WTC11 (cell line): ENCODE data around the gene HOXC11. TPM values are rescaled to one million over a fixed set of nuclear protein-coding genes. Genes with fewer than 3 reads are reported as not detected.

Experiments
- ATAC-seq: fragments of 200-7000 bp; cut with Tn5 transposase; 2 replicates; pipeline ENCODE4 v1.10.0; 2021; ENCODE audit warnings: mild to moderate bottlenecking, moderate library complexity
- CTCF ChIA-PET: fragments of 300-600 bp; sonication (Branson Sonifier 250); formaldehyde crosslinking; loops from one replicate; lab custom pipeline; 2021; ENCODE audit warnings: antibody characterized with exemption; lab: Charles Lee
- POLR2A ChIA-PET: fragments of 350-600 bp; sonication (Branson Sonifier 250); formaldehyde crosslinking; loops from one replicate; lab custom pipeline; 2021; ENCODE audit warnings: antibody characterized with exemption; lab: Charles Lee
- DNase-seq: peaks from one replicate; pipeline ENCODE4 v3.0.0; 2021; ENCODE audit warnings: low spot score
- H3K27ac Mint-ChIP-seq: 2 replicates; pipeline ENCODE4 v1.8.0; 2021; ENCODE audit warnings: mixed read lengths
- H3K27me3 Mint-ChIP-seq: 2 replicates; pipeline ENCODE4 v1.8.0; 2021; ENCODE audit warnings: low read depth, mild to moderate bottlenecking, moderate library complexity, mixed read lengths
- H3K36me3 Mint-ChIP-seq: 2 replicates; pipeline ENCODE4 v1.8.0; 2021; ENCODE audit warnings: mixed read lengths
- H3K4me1 Mint-ChIP-seq: 2 replicates; pipeline ENCODE4 v1.8.0; 2022; ENCODE audit warnings: mixed read lengths
- H3K4me3 Mint-ChIP-seq: 2 replicates; pipeline ENCODE4 v1.8.0; 2021; ENCODE audit warnings: mild to moderate bottlenecking, moderate library complexity, mixed read lengths
- H3K9me3 Mint-ChIP-seq: 2 replicates; pipeline ENCODE4 v1.8.0; 2021; ENCODE audit warnings: mixed read lengths
- ATF2 ChIP-seq: sonication (generic); formaldehyde crosslinking; IDR thresholded peaks from 2 replicates; pipeline ENCODE4 v1.8.1; 2022; ENCODE audit warnings: low read depth, missing genetic modification reagents, borderline replicate concordance
- HMGA2 ChIP-seq: fragments of 250-450 bp; sonication (Bioruptor Pico); IDR thresholded peaks from 2 replicates; pipeline ENCODE4 v1.4.0; 2021; ENCODE audit warnings: mild to moderate bottlenecking, moderate library complexity
- JAZF1 ChIP-seq: fragments of 250-450 bp; sonication (Bioruptor Pico); IDR thresholded peaks from 2 replicates; pipeline ENCODE4 v1.9.0; 2021; ENCODE audit warnings: moderate library complexity, mild to moderate bottlenecking, inconsistent platforms
- MAX ChIP-seq: sonication (generic); formaldehyde crosslinking; IDR thresholded peaks from 2 replicates; pipeline ENCODE4 v1.8.0; 2022; ENCODE audit warnings: mild to moderate bottlenecking, missing genetic modification reagents
- NFE2L1 ChIP-seq: sonication (generic); formaldehyde crosslinking; IDR thresholded peaks from 2 replicates; pipeline ENCODE4 v1.8.1; 2023; ENCODE audit warnings: missing genetic modification reagents
- NFYB ChIP-seq: sonication (generic); formaldehyde crosslinking; conservative IDR thresholded peaks from 2 replicates; pipeline ENCODE4 v1.8.0; 2022; ENCODE audit warnings: low read depth, missing genetic modification reagents
- NR2C2 ChIP-seq: sonication (generic); formaldehyde crosslinking; IDR thresholded peaks from 2 replicates; pipeline ENCODE4 v1.8.0; 2022; ENCODE audit warnings: mild to moderate bottlenecking, missing genetic modification reagents
- PRRX2 ChIP-seq: fragments of 250-450 bp; sonication (Bioruptor Pico); IDR thresholded peaks from 2 replicates; pipeline ENCODE4 v1.8.0; 2021; ENCODE audit warnings: mild to moderate bottlenecking
- SMAD4 ChIP-seq: sonication (generic); formaldehyde crosslinking; IDR thresholded peaks from 2 replicates; pipeline ENCODE4 v1.8.0; 2022; ENCODE audit warnings: mild to moderate bottlenecking, missing genetic modification reagents
- SP1 ChIP-seq: sonication (generic); formaldehyde crosslinking; conservative IDR thresholded peaks from 2 replicates; pipeline ENCODE4 v1.8.1; 2022; ENCODE audit warnings: missing genetic modification reagents
- ZNF121 ChIP-seq: sonication (generic); formaldehyde crosslinking; IDR thresholded peaks from 2 replicates; pipeline ENCODE4 v1.8.0; 2023; ENCODE audit warnings: missing genetic modification reagents
- ZNF232 ChIP-seq: sonication (generic); formaldehyde crosslinking; IDR thresholded peaks from 2 replicates; pipeline ENCODE4 v1.8.0; 2022; ENCODE audit warnings: mild to moderate bottlenecking, missing genetic modification reagents
- ZNF263 ChIP-seq: sonication (generic); formaldehyde crosslinking; IDR thresholded peaks from 2 replicates; pipeline ENCODE4 v1.8.1; 2022; ENCODE audit warnings: low read depth, mild to moderate bottlenecking, moderate library complexity, missing genetic modification reagents
- ZNF317 ChIP-seq: sonication (generic); formaldehyde crosslinking; IDR thresholded peaks from 2 replicates; pipeline ENCODE4 v1.8.1; 2023; ENCODE audit warnings: low read depth, mild to moderate bottlenecking, moderate library complexity, missing genetic modification reagents, borderline replicate concordance
- ZNF512 ChIP-seq: sonication (generic); formaldehyde crosslinking; IDR thresholded peaks from 2 replicates; pipeline ENCODE4 v1.8.1; 2022; ENCODE audit warnings: missing genetic modification reagents, borderline replicate concordance
- ZNF671 ChIP-seq: fragments of 250-450 bp; sonication (Bioruptor Pico); IDR thresholded peaks from 2 replicates; pipeline ENCODE4 v1.8.0; 2021; ENCODE audit warnings: mild to moderate bottlenecking
- total RNA-seq: library from RNA; stranded (reverse); gene quantifications from 3 replicates; pipeline ENCODE4 v1.2.3, GENCODE V29; 2021
- TF ChIP-seq, protein P1 (sequence below): sonication (generic); formaldehyde crosslinking; IDR thresholded peaks from 2 replicates; pipeline ENCODE4 v1.8.1; 2023; ENCODE audit warnings: mild to moderate bottlenecking, moderate library complexity, missing genetic modification reagents
- TF ChIP-seq, protein P2 (sequence below): sonication (generic); formaldehyde crosslinking; IDR thresholded peaks from 2 replicates; pipeline ENCODE4 v1.8.0; 2022; ENCODE audit warnings: missing genetic modification reagents
- TF ChIP-seq, protein P3 (sequence below): sonication (generic); formaldehyde crosslinking; IDR thresholded peaks from 2 replicates; pipeline ENCODE4 v1.8.1; 2022; ENCODE audit warnings: mild to moderate bottlenecking, moderate library complexity, missing genetic modification reagents
- TF ChIP-seq, protein P4 (sequence below): sonication (generic); formaldehyde crosslinking; IDR thresholded peaks from 2 replicates; pipeline ENCODE4 v1.8.0; 2022; ENCODE audit warnings: mild to moderate bottlenecking, missing genetic modification reagents

The HOXC11 gene
- total RNA-seq, 1 experiment from 2014 or later, result not detected

DNA sequence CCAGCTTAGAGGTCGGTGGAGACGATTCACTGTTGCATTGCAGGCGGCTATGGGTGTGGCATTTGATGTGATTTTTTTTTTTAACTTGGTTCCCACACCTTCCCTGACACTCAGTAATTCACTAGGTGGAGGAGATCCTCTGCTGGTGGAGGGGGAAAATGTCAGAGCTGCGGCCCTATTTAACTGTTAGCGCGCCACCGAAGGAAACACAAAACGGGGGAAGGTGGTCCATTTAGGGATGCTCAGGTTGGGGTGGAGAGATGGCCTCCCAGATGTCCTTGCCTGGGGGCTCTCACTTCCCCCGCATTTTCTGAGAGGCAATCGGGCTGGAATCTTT, 22.5 kb upstream of the HOXC11 start (continued):
- TF ChIP-seq, protein P1, sequence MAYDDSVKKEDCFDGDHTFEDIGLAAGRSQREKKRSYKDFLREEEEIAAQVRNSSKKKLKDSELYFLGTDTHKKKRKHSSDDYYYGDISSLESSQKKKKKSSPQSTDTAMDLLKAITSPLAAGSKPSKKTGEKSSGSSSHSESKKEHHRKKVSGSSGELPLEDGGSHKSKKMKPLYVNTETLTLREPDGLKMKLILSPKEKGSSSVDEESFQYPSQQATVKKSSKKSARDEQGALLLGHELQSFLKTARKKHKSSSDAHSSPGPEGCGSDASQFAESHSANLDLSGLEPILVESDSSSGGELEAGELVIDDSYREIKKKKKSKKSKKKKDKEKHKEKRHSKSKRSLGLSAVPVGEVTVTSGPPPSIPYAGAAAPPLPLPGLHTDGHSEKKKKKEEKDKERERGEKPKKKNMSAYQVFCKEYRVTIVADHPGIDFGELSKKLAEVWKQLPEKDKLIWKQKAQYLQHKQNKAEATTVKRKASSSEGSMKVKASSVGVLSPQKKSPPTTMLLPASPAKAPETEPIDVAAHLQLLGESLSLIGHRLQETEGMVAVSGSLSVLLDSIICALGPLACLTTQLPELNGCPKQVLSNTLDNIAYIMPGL (CRISPR knock-in tag), result no peak
- TF ChIP-seq ZNF671, result no peak
- no peak for TF ChIP-seq JAZF1
- no peak for TF ChIP-seq MAX (CRISPR knock-in tag)
- no peak for TF ChIP-seq PRRX2
- no peak for TF ChIP-seq ATF2 (CRISPR knock-in tag)
- TF ChIP-seq ZNF121 (CRISPR knock-in tag), result no peak
- no peak for TF ChIP-seq HMGA2 (CRISPR knock-in tag)
- TF ChIP-seq ZNF232 (CRISPR knock-in tag), result no peak
- no peak for TF ChIP-seq NR2C2 (CRISPR knock-in tag)
- TF ChIP-seq ZNF263, result no peak

DNA sequence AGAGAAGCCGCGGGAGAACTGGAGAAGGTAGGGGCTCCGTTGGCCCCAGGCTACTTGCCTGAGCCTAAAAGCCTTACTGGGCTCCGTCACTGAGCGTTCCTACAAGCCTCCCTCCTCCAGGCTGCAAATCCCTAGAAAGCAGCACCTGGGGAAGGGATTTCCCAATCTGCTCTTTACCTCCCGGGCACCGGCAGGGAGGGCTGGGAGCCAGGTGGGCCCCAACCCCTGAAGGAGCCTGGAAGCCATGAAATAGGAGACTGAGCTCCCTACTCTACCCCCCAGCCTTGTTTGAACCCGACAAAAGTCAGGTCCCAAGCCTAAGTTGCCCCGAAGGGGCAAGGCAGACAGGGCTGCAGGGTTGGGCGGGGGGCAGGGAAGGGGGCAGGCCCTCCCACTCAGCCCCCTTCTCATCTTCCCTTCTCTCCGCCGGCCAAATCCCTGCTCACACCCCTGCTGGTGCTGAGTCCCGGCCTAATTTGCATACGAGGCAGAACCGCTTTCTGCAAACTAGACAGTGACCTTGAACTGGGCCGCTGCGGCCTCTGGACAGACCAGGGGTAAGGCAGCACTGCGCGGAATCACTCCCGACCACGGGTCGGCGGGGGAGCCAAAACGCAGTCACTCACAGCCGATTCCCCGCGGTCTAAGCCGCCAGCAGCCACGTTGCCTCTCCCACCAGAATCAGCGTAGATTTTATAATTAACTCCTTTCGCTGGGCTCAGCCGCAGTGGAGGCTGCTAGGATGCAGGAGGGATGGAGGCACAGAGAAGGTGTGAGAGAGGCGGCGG, 21.9 kb upstream of the HOXC11 start:
- CTCF ChIA-PET, result interaction anchor here (0.6 to 4.9 kb wide), 9 partner anchors 11 to 205 kb away, joined by 3 to 26 read pairs (median 10); partner anchors contain the start of genes HOXC10 and HOXC5
- Mint-ChIP-seq H3K9me3 (no peaks in the 10 kb centered on the region), H3K4me1 (peaks cover 26% of the 10 kb centered on the region), H3K27me3 (peaks cover 100% of the 10 kb centered on the region), H3K27ac (no peak overlapping the region), H3K4me3 (no peak overlapping the region), H3K36me3 (no peaks in the 10 kb centered on the region)
- DNase-seq (no peak), ATAC-seq (no peak)
- POLR2A ChIA-PET, result interaction anchor here (1.6 kb wide), 1 partner anchor 13 kb away, joined by 4 read pairs; the partner anchor contains the start of gene HOXC13
- TF ChIP-seq, protein P2, sequence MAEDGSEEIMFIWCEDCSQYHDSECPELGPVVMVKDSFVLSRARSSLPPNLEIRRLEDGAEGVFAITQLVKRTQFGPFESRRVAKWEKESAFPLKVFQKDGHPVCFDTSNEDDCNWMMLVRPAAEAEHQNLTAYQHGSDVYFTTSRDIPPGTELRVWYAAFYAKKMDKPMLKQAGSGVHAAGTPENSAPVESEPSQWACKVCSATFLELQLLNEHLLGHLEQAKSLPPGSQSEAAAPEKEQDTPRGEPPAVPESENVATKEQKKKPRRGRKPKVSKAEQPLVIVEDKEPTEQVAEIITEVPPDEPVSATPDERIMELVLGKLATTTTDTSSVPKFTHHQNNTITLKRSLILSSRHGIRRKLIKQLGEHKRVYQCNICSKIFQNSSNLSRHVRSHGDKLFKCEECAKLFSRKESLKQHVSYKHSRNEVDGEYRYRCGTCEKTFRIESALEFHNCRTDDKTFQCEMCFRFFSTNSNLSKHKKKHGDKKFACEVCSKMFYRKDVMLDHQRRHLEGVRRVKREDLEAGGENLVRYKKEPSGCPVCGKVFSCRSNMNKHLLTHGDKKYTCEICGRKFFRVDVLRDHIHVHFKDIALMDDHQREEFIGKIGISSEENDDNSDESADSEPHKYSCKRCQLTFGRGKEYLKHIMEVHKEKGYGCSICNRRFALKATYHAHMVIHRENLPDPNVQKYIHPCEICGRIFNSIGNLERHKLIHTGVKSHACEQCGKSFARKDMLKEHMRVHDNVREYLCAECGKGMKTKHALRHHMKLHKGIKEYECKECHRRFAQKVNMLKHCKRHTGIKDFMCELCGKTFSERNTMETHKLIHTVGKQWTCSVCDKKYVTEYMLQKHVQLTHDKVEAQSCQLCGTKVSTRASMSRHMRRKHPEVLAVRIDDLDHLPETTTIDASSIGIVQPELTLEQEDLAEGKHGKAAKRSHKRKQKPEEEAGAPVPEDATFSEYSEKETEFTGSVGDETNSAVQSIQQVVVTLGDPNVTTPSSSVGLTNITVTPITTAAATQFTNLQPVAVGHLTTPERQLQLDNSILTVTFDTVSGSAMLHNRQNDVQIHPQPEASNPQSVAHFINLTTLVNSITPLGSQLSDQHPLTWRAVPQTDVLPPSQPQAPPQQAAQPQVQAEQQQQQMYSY, result no peak

DNA sequence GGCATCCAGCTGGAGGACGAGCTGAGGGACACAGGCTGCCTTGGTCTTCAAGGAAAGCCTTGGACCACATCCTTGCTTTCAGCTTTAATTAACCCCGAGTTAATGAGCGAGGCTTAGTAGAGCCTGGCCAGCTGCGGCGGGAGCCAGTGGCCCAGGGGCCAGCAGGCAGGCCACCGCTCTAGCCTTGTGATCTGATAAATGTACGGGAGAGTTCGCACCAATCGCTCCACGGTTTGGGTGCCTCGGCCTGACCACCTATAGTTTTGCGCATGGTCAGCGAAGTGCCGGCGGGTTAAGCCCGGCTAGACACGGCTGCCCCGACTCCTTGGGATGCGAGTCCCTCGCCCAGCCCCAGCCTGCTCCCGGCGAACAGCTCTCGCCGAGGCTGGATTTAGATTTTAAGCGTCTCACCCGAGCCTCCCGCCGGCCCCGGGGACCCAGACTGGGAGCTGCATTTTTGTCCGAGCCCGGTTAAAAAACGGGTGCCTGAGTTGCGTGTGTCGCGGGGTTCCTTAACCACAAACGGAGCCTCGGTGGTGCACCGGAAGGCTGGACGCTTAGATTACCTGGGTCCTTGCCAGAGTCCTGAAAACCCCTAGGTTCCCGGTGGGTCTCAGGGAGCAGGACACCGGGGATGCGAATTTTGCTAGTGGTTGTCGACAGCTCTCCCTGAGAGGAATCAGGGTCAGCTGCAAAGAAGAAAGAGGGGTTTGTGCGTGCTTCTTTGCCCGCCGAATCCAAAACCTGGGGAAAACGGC, 21.2 kb upstream of the HOXC11 start:
- POLR2A ChIA-PET, result interaction anchor here (0.6 to 1.6 kb wide), 2 partner anchors 14 to 196 kb away, joined by 3 to 4 read pairs; partner anchors contain the start of gene HOXC13
- Mint-ChIP-seq H3K27me3 (peaks cover 100% of the 10 kb centered on the region), H3K4me3 (no peak overlapping the region), H3K9me3 (no peaks in the 10 kb centered on the region), H3K27ac (no peak overlapping the region), H3K36me3 (no peaks in the 10 kb centered on the region), H3K4me1 (peaks cover 28% of the 10 kb centered on the region)
- CTCF ChIA-PET, result interaction anchor here (0.6 to 4.9 kb wide), 14 partner anchors 10 to 208 kb away, joined by 3 to 26 read pairs (median 6); partner anchors contain the start of genes HOXC10 and HOXC5
- no peak for ATAC-seq
- no peak for DNase-seq
- no peak for TF ChIP-seq ZNF512 (CRISPR knock-in tag)
- no peak for TF ChIP-seq NFE2L1
- TF ChIP-seq HMGA2 (CRISPR knock-in tag), result no peak
- TF ChIP-seq SP1, result no peak
- no peak for TF ChIP-seq ZNF317 (CRISPR knock-in tag)
- no peak for TF ChIP-seq NFYB (CRISPR knock-in tag)
- TF ChIP-seq, protein P3, sequence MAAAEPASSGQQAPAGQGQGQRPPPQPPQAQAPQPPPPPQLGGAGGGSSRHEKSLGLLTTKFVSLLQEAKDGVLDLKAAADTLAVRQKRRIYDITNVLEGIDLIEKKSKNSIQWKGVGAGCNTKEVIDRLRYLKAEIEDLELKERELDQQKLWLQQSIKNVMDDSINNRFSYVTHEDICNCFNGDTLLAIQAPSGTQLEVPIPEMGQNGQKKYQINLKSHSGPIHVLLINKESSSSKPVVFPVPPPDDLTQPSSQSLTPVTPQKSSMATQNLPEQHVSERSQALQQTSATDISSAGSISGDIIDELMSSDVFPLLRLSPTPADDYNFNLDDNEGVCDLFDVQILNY (CRISPR knock-in tag), result no peak
- TF ChIP-seq, protein P4, sequence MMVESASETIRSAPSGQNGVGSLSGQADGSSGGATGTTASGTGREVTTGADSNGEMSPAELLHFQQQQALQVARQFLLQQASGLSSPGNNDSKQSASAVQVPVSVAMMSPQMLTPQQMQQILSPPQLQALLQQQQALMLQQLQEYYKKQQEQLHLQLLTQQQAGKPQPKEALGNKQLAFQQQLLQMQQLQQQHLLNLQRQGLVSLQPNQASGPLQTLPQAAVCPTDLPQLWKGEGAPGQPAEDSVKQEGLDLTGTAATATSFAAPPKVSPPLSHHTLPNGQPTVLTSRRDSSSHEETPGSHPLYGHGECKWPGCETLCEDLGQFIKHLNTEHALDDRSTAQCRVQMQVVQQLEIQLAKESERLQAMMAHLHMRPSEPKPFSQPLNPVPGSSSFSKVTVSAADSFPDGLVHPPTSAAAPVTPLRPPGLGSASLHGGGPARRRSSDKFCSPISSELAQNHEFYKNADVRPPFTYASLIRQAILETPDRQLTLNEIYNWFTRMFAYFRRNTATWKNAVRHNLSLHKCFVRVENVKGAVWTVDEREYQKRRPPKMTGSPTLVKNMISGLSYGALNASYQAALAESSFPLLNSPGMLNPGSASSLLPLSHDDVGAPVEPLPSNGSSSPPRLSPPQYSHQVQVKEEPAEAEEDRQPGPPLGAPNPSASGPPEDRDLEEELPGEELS (CRISPR knock-in tag), result no peak
- no peak for TF ChIP-seq SMAD4 (CRISPR knock-in tag)
